AG09319 (cell line): Measurements from ENCODE around the gene RET.

Source experiments
- DNase-seq: peaks from one replicate; pipeline ENCODE4 v3.0.0-alpha.2; 2010; ENCODE audit warnings: low read depth; ENCODE audit errors: extremely low read depth
- TF ChIP-seq, protein P1 (sequence below): IDR thresholded peaks from 2 replicates; pipeline ENCODE4 v1.5.1; 2011; ENCODE audit warnings: low read depth, mild to moderate bottlenecking, inconsistent platforms, low read length, moderate library complexity

RET gene

DNA sequence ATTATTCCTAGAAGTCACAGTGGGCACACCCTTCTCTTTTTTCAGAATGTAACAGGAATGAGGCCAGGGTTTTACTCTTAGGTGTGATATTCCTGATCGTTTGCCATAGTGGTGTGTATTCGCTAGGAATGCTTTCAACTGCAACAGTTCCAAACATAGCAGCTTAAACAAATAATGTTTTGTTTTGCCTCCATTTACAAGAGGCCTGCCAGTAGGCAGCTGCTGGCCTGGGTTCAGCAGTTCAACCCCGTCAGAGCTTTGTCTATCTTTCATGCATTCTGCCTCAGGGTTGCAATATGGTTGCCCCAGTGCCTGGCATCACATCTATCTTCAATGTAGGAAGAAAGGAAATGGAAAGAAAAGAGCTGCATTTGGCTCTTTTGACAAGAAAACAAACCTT lies 21.7 kb upstream of the RET start:
- no peak for DNase-seq
- TF ChIP-seq, protein P1, sequence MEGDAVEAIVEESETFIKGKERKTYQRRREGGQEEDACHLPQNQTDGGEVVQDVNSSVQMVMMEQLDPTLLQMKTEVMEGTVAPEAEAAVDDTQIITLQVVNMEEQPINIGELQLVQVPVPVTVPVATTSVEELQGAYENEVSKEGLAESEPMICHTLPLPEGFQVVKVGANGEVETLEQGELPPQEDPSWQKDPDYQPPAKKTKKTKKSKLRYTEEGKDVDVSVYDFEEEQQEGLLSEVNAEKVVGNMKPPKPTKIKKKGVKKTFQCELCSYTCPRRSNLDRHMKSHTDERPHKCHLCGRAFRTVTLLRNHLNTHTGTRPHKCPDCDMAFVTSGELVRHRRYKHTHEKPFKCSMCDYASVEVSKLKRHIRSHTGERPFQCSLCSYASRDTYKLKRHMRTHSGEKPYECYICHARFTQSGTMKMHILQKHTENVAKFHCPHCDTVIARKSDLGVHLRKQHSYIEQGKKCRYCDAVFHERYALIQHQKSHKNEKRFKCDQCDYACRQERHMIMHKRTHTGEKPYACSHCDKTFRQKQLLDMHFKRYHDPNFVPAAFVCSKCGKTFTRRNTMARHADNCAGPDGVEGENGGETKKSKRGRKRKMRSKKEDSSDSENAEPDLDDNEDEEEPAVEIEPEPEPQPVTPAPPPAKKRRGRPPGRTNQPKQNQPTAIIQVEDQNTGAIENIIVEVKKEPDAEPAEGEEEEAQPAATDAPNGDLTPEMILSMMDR, result no peak

GRCh38 chr10:43055991-43056567 lies 20.8 kb upstream of the RET start:
- TF ChIP-seq, protein P1, result no peak
- no peak for DNase-seq

- DNase-seq, result no peak
- TF ChIP-seq, protein P1, result no peak
These were observed 20.3 kb upstream of the RET start for GRCh38 chr10:43056568-43057011.

- TF ChIP-seq, protein P1, result no peak
These were observed 19.6 kb upstream of the RET start for GRCh38 chr10:43057231-43057711.

GRCh38 chr10:43057831-43058340 lies 19.0 kb upstream of the RET start:
- DNase-seq, result no peak
- TF ChIP-seq, protein P1, result no peak

More at GRCh38 chr10:43057231-43057711, 19.6 kb upstream of the RET start:
- DNase-seq, result no peak

DNA sequence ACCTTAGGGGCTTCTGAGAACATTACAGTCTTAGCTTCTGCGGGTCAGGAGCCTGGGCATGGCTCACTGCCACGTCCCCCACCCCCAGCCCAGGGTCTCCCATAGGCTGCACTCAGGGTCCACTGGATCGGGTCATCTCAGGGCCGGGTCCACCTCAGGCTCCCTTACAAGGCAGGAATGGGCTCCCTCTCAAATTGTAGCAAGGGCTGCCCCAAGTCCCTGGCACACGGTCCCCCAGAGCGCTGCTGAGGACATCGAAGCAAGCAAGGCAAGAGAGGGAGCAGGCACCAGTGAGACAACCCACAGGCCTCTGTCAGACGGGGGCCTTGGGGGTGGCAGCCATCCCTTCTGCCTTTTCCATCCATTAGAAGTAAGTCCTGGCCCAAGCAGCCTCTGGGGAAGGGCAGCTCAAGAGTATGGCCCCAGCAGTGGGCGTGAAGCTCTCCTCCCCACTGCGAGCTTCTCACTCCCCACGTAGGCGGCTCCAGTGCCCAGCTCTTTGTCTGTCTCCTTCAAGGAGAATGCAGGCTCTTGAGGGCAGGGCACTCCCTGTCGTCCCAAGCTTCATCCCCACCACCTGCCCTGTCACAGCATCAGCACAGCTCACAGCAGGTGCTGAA lies 18.0 kb upstream of the RET start:
- TF ChIP-seq, protein P1, result no peak
- no peak for DNase-seq

GRCh38 chr10:43059336-43059720 lies 17.5 kb upstream of the RET start:
- TF ChIP-seq, protein P1, result no peak
- no peak for DNase-seq
